OCI-M2 (cell line): ENCODE data around the gene THOC5.
"Not testable (repeated sequence)": the region's sequence is repeated elsewhere in the genome, so short reads cannot be mapped to it uniquely, and the experiment has no call there.

Source experiments
- DNase-seq: peaks from one replicate; lab custom pipeline; 2025; ENCODE audit not compliant: unreplicated experiment; lab: John Stamatoyannopoulos, UW

Gene THOC5

DNA sequence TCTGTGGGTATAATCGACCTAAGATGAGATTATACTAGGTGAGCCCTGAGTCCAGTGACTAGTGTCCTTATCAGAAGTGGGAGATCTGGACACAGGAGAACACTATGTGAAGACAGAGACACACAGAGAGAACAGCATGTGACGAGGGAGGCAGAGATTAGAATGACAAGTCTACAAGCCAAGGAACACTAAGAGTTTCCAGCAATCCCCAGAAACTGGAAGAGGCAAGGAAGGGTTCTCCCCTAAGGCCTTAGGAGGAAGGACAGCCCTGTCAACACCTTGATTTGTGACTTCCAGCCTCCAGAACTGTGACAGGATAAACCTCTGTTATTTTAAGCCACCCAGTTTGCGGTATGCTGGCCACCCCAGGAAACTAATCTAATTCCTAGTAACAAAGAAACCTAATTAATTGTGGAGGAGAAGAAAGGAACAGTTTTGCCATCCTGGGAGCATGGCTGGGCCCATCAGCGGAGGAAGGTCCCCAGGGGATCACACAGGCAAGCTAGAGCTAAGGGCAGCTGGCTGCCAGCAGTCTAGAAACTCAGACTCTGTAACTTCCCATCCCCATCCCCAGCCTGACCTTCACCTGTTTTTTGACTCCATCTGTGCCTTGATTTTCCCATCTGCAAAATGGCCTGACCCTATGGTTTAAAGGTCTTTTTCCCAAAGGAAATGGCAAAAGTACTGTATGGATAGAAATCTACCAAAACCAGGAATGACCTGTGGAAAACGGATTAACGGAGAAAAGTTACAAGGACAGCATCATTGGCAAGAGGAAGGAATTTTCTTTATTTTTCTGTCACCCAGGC, 10.3 kb upstream of the THOC5 start:
- DNase-seq, result no peak

- no peak for DNase-seq
These were observed 6.3 kb upstream of the THOC5 start for GRCh38 chr22:29559853-29560252.

DNA sequence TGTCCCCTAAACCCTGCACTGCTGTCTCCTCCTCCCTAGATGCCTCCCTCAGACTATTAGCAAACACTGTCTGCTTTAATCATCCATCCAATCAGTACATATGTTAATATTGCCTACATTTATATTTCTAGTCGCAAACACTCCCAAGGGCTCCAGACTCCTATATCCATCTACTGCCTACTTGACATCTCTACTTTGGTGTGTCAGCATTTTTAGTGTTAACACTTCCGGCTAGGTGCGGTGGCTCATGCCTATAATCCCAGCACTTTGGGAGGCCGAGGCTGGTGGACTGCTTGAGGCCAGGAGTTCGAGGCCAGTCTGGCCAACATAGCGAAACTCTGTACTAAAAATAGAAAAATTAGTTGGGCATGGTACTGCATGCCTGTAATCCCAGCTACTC, 5.5 kb upstream of the THOC5 start:
- DNase-seq, result no peak

DNA sequence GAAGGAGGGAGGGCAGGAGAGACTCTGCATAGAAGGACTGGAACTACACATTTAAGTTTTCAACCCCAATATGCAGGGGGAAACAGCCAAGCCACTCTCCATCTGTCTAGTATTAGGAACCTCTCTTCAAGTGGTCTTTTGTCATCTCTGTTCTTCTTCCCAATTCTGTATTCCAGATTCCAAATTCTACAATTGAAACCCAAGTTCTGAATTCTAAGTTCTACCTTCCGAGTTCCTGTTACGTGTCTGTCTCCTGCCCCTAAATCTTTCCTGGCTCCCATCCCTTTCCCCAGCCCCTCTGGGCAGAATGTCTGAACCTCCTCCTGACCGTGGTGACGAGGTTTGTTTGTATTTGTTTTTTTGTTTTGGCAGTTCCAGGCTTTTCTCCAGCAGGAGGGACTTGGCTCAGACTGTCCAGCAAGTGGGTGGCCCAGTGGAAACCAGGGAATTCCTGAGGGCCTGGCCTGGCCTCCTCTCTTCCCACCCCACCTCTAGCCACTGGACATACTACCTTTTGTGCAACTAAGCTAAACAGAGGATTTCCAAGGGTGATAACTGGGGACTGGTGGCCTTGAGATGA, 1.6 kb upstream of the THOC5 start:
- DNase-seq, result no peak

DNA sequence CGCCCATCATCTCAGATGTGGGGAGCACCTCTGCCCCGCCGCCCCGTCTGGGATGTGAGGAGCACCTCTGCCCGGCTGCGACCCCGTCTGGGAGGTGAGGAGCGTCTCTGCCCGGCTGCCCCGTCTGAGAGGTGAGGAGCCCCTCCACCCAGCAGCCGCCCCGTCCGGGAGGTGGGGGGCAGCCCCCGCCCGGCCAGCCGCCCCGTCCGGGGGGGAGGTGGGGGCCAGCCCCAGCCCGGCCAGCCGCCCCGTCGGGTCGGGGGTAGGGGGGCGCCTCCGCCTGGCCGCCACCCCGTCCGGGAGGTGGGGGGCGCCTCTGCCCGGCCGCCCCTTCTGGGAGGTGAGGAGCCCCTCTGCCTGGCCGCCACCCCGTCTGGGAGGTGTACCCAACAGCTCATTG, 1.2 kb downstream of the THOC5 start:
- not testable (repeated sequence) for DNase-seq

- no peak for DNase-seq
These were observed 3.6 kb downstream of the THOC5 start for GRCh38 chr22:29550005-29550404.

GRCh38 chr22:29545045-29545444, 8.5 kb downstream of the THOC5 start:
- DNase-seq, result not testable (repeated sequence)

DNA sequence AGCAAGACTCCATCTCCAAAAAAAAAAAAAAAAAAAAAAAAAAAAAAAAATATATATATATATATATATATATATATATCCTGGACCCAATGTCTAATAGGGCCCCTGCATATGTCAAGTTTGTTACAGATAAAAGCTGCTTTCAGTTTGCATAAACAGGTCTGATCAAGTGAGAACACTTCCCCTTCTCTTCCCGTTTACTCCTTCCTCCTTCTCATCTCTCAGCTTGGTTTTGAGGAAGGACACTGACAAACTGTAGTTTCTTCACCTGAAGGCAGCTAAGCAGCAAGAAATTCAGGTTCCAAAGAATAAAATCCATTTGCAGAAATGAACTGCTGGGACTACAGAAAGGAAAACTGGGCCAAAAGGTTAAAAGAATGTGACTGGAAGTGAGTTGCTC, 11.7 kb downstream of the THOC5 start:
- DNase-seq, result no peak

GRCh38 chr22:29539105-29539504, 14.5 kb downstream of the THOC5 start:
- no peak for DNase-seq

GRCh38 chr22:29536411-29536810, 17.1 kb downstream of the THOC5 start:
- no peak for DNase-seq

GRCh38 chr22:29531419-29531818, 22.1 kb downstream of the THOC5 start:
- no peak for DNase-seq

DNA sequence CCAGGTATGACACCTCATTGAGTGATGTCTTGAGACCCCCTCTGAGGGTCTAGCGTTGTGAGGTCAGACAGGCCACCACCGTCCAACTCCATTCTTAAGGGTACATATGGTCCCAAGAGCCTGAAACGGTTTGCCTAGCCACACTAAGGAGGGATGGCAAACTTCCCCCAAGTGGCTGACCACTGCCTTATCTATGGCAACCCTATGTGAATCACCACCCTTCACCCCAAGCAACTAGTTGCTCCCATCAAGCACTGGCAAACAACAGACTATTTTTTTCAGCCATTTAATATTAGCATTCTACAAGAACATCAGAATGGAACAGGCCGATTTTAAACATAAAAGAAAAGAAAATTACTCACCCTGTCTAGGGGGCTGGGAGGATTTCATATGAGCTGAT, 22.8 kb downstream of the THOC5 start:
- no peak for DNase-seq

DNA sequence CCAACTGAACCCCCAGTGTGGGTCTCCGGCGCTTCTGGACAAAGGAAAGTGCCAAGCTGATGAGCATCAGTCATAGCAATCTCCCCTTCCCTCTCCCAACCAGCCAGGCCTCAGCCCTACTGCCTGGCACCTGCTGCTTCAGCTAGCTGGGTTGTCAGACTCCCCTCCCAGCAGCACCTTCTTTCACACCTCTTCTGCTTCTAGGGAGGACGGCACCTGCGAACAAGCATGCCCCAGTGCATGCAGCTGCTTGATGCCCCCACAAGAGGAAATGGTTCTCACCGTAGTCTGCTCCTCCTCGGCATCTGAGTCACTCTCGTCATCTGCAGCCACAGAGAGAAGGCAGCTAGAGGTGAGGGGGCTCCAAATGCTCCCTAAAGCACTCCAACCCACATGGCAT, 25.4 kb downstream of the THOC5 start:
- no peak for DNase-seq

GRCh38 chr22:29524442-29525191, 28.9 kb downstream of the THOC5 start:
- no peak for DNase-seq

DNA sequence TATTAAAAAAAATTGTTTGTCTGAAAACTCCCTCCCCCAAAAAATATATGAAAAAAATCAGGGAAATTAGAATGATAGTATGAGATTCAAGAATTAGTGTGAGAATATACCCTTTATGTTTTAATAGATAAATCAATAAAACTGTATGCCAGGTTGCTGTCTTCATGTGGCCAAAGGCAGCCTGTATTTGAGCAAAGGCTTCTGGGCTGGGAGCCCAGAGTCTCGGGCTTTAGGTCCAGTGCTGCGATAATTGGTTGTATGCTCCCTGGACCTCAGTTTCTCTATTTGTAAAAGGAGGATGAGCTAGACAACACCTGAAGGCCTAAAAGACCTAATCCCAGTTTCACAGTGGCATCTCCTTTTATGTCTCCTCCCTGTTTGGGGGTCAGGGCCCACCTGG, 29.8 kb downstream of the THOC5 start:
- DNase-seq, result no peak

DNA sequence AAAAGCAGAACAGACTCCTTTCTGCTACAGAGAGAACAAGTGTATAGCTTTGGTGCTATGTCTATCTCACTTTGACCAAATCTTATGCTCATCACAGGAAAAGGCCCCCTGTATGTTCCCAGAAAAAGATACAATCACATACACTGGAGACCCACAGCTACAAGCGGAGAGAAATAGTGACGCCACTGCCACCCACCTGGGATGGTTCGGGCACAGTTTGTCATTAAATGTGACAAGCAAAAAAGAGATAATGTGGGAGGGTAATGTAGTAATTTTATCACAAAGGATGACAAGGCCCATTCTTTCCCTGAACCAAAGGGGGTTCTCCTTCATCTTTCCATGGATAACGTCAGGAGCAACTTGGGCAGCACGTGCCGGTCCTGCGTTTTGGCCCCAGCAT, 32.0 kb downstream of the THOC5 start:
- DNase-seq, result no peak

GRCh38 chr22:29520851-29521250, 32.7 kb downstream of the THOC5 start:
- no peak for DNase-seq

DNA sequence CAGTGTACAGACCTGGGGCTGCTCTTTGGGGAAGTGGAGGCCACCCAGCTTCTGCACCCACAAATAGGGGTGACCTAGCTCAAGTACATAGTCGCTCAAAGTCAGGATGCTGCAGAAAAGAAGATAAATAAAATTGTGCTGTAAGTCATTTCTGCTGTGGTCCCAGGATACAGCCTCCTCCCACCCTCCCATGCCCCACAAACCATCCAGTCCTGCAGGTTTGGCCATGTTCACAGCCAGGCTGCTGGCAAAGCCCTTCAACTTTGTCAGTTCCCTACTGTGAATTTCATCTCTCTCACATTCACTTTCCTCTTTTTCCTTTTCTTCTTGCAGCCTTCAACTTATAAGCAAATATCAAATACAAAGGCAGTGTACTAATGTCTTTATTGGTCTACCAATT, 33.6 kb downstream of the THOC5 start:
- DNase-seq, result no peak

- no peak for DNase-seq
These were observed 35.1 kb downstream of the THOC5 start for GRCh38 chr22:29518427-29518826.

DNA sequence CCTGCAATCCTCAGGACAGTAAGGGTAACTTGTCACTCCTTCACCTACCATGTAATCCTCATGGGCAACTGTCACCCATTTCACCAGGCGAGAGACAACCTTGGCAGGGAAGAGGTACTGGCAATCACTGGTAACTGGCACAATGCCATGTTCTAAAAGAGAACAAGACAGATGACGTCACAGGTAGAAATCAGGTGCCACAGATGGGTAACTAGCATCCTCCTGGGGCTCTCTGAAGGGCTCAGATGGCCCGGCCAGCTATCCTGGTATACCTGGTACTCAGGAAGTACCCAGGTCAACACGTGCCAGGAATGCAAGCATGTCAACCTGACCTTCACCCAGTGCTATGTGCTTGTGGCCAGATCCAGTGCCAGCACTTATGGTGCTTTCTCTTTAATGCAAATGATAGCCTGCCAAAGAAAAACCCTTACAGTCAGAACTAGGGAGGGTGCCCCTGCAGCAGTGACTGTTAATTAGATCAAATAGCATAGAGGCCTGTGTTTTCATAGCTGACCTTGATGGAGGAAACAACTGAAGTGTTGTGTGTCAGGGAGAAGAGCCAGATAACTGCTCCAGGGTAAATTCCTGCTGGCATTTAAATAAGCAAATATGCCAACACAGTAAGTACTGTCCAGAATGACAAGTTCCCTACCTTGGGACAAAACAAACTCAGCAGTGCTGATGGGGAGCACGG, 36.2 kb downstream of the THOC5 start:
- no peak for DNase-seq

GRCh38 chr22:29512031-29512430, 41.5 kb downstream of the THOC5 start:
- DNase-seq, result no peak
